ENCODE measurements around the gene ADARB1. TPM values are rescaled to one million over a fixed set of nuclear protein-coding genes. Genes with fewer than 3 reads are reported as not detected.

ADARB1 gene
- total and polyA plus RNA-seq, 9 of the 15 experiments (the other 6 are each of a cell fraction or from before 2014, with no cell fraction given) = 6.7 to 16.0 (median 8.3) TPM

- intact Hi-C loops (cut with micrococcal nuclease) = no loop called here
- Histone ChIP-seq H3K4me2 (ENCODE audit: insufficient read depth, low read length) (no peak overlapping the region), H3K9me3 (replicated peaks; ENCODE audit: control insufficient read depth, insufficient read depth, low read depth, low read length) (peaks cover 10% of the 10 kb centered on the region), H3K36me3 (ENCODE audit: control insufficient read depth, insufficient read depth, low read length) (no peaks in the 10 kb centered on the region), H3K9me1 (ENCODE audit: control insufficient read depth, insufficient read depth, low read length) (no peaks in the 10 kb centered on the region), H3K27ac (ENCODE audit: extremely low read depth, low read depth, low read length) (no peak overlapping the region), H3K4me1 (replicated peaks in 1 of 2; ENCODE audit: control insufficient read depth in 2 of 2, insufficient read depth in 2 of 2, low read length in 2 of 2) (peaks cover 0 to 35% of the 10 kb centered on the region in 2 experiments; a peak in 1 of 5 replicates), H4K20me1 (replicated peaks; ENCODE audit: control insufficient read depth, insufficient read depth, low read length) (0 out of 2 replicates have a peak, but pooled peaks cover 5% of the 10 kb centered on the region), H2AFZ (ENCODE audit: low read depth, low read length) (no peak overlapping the region), H3K4me3 (no peak overlapping the region), H3K27me3 (ENCODE audit: control insufficient read depth in 2 of 2, insufficient read depth in 2 of 2, low read length in 2 of 2) (peaks cover 63 to 77% of the 10 kb centered on the region in 2 experiments), H3K9ac (ENCODE audit: insufficient read depth in 1 of 2, low read depth in 2 of 2, low read length in 2 of 2) (no peak overlapping the region), H3K79me2 (ENCODE audit: control insufficient read depth, insufficient read depth, low read length) (no peaks in the 10 kb centered on the region)
- DNase-seq (ENCODE audit: extremely low read depth in 1 of 4, low spot score in 3 of 4) = no peak
- ATAC-seq = no peak
- no TSS peak for BruUV-seq (replicated peaks)
- FAIRE-seq = no peak
- ChIA-PET POLR2A (no interaction called here), CTCF (ENCODE audit: low intra/inter-chr PET ratio) (no interaction called here)
- 3% methylated on average over 21 of the region's 21 CpGs for WGBS (ENCODE audit: insufficient coverage, low coverage, missing lambda C conversion rate)
- in situ Hi-C loops (cut with MboI) = no loop called here
- TF ChIP-seq KLF6 (CRISPR knock-in tag; IDR thresholded peaks at IDR 0.05; ENCODE audit: borderline replicate concordance) (no peak), KAT7 (CRISPR knock-in tag; IDR thresholded peaks at IDR 0.05; ENCODE audit: borderline replicate concordance) (no peak), MECOM (CRISPR knock-in tag; IDR thresholded peaks at IDR 0.05) (no peak), PURB (CRISPR knock-in tag; IDR thresholded peaks at IDR 0.05; ENCODE audit: low read depth) (no peak), BCOR (IDR thresholded peaks at IDR 0.05) (no peak), NRF1 (conservative IDR thresholded peaks at IDR 0.05 in 1 of 2, IDR thresholded peaks at IDR 0.05 in 1 of 2) (no peak), CBFA2T2 (conservative IDR thresholded peaks at IDR 0.05) (no peak), SNRNP70 (optimal IDR thresholded peaks at IDR 0.05; ENCODE audit: low read depth, low read length) (no peak), MYC (IDR thresholded peaks at IDR 0.05; ENCODE audit: low read depth, low read length) (no peak), MYC (CRISPR knock-in tag; IDR thresholded peaks at IDR 0.05; ENCODE audit: borderline replicate concordance, low read depth) (no peak), ZNF3 (CRISPR knock-in tag; IDR thresholded peaks at IDR 0.05) (no peak), TEAD2 (tag; IDR thresholded peaks at IDR 0.05) (no peak), GTF2F1 (IDR thresholded peaks at IDR 0.05; ENCODE audit: low read depth, low read length) (no peak), RBM17 (IDR thresholded peaks at IDR 0.05; ENCODE audit: borderline replicate concordance, low read depth, low read length) (no peak), CREB3 (tag; conservative IDR thresholded peaks at IDR 0.05; ENCODE audit: low read depth) (no peak), ERF (CRISPR knock-in tag; IDR thresholded peaks at IDR 0.05) (no peak), SMARCE1 (IDR thresholded peaks at IDR 0.05) (no peak), ZBTB11 (CRISPR knock-in tag; IDR thresholded peaks at IDR 0.05) (no peak), ZNF589 (CRISPR knock-in tag; IDR thresholded peaks at IDR 0.05; ENCODE audit: low read depth) (no peak)
Observed at GRCh38 chr21:45033791-45034555, 40.4 kb upstream of the ADARB1 start.

Measured in K562 (cell line).